Prostate gland (tissue), 2 donors: Measurements from ENCODE around the gene AIMP1. TPM values are rescaled to one million over a fixed set of nuclear protein-coding genes. Genes with fewer than 3 reads are reported as not detected.
"Not testable (repeated sequence)": the region's sequence is repeated elsewhere in the genome, so short reads cannot be mapped to it uniquely, and the experiment has no call there.

Experiments
- DNase-seq: peaks from one replicate; pipeline ENCODE4 v3.0.0-alpha.2; 2019; ENCODE audit warnings: low spot score
- H3K27ac ChIP-seq, 2 donors: fragments of 200-600 bp; sonication (generic); 2 replicates each; pipeline ENCODE4 v1.5.1; 2017 to 2019
- H3K27me3 ChIP-seq: fragments of 200-600 bp; sonication (generic); replicated peaks from 2 replicates; pipeline ENCODE4 v1.5.1; 2019; ENCODE audit not compliant: insufficient read depth
- H3K36me3 ChIP-seq, 2 donors: fragments of 200-600 bp; sonication (generic); 1 replicate in 1 of 2; 2 replicates in 1 of 2; pipeline versions ENCODE4 v1.5.1 to v1.8.1; 2017 to 2019
- H3K4me1 ChIP-seq: fragments of 200-600 bp; sonication (generic); replicated peaks from 2 replicates; pipeline ENCODE4 v1.5.1; 2019
- H3K4me3 ChIP-seq, 2 donors: fragments of 200-600 bp; sonication (generic); 2 replicates each; pipeline ENCODE4 v1.5.1; 2017 to 2019
- H3K9me3 ChIP-seq: fragments of 200-600 bp; sonication (generic); 2 replicates; pipeline ENCODE4 v1.5.1; 2017
- CTCF ChIP-seq, 4 experiments: fragments of 200-600 bp in 2 of 4; fragments of 450-650 bp in 2 of 4; sonication (generic) in 2 of 4; IDR thresholded peaks; 1 replicate in 3 of 4; 2 replicates in 1 of 4; pipeline ENCODE4 v1.5.1; 2016 to 2019; ENCODE audit warnings: antibody characterized with exemption in 4 of 4, mild to moderate bottlenecking in 2 of 4, moderate library complexity in 2 of 4
- POLR2A ChIP-seq: fragments of 450-650 bp; IDR thresholded peaks from one replicate; pipeline ENCODE4 v1.6.1; 2016; ENCODE audit warnings: antibody characterized with exemption, mild to moderate bottlenecking
- POLR2AphosphoS5 ChIP-seq: sonication (generic); formaldehyde crosslinking; IDR thresholded peaks from one replicate; pipeline ENCODE4 v1.6.1; 2017; ENCODE audit warnings: antibody characterized with exemption
- WGBS: methylation state at CpG from one replicate; pipeline ENCODE4 v1.1.5; 2018; 5-methylcytosine and 5-hydroxymethylcytosine counted together
- intact Hi-C: fragments of 100-400 bp; cut with DNase I; formaldehyde crosslinking; loops from one replicate; pipeline ENCODE4 v1.14.2; 2022
- total RNA-seq, 2 donors: library from RNA; depleted of rRNA; stranded (reverse); fragments of >200 nt; gene quantifications; one replicate each; pipeline ENCODE4 v1.1.0, GENCODE V29; 2016

AIMP1 gene
- total RNA-seq, 2 donors from 2014 or later, result 20.5 to 32.4 TPM

- 94% methylated on average over 2 of the region's 2 CpGs for WGBS
- no peak for TF ChIP-seq POLR2AphosphoS5
- no peak for TF ChIP-seq POLR2A
- no peak for TF ChIP-seq CTCF (IDR thresholded peaks at IDR 0.05)
- Histone ChIP-seq H3K4me1 (no peaks in the 10 kb centered on the region), H3K9me3 (no peaks in the 10 kb centered on the region), H3K4me3 (no peak overlapping the region), H3K36me3 (no peaks in the 10 kb centered on the region), H3K27me3 (no peaks in the 10 kb centered on the region), H3K27ac (no peak overlapping the region)
- intact Hi-C loops, result no loop called here
- no peak for DNase-seq
Observed at GRCh38 chr4:106395582-106395981, 79.2 kb downstream of the AIMP1 start.

- intact Hi-C loops, result not testable (repeated sequence)
Observed at GRCh38 chr4:106398898-106399297, 82.5 kb downstream of the AIMP1 start.

More at GRCh38 chr4:106398898-106399297, 82.5 kb downstream of the AIMP1 start:
- H3K27me3 ChIP-seq, H3K4me3 ChIP-seq, H3K9me3 ChIP-seq, H3K36me3 ChIP-seq, H3K27ac ChIP-seq, H3K4me1 ChIP-seq, DNase-seq: not testable (repeated sequence)
- 89% methylated on average over 4 of the region's 4 CpGs for WGBS

Other genes starting within 250 kb of the AIMP1 start
- gene TBCK, start 341 bp upstream of the AIMP1 start, total RNA-seq, result 10 to 100 TPM; 29.8 to 32.3 TPM
- not detected for gene GIMD1, start 52.2 kb downstream of the AIMP1 start, total RNA-seq